HEK293T (cell line): ENCODE measurements around the gene ZNF155.

Experiments
- BHLHE40 ChIP-seq: fragments of 450-650 bp; IDR thresholded peaks from 2 replicates; pipeline ENCODE4 v1.6.1; 2016; ENCODE audit warnings: mild to moderate bottlenecking, moderate library complexity, borderline replicate concordance
- ELF4 ChIP-seq: fragments of 450-650 bp; IDR thresholded peaks from 2 replicates; pipeline ENCODE4 v1.6.1; 2017; ENCODE audit warnings: antibody characterized with exemption
- FOXK2 ChIP-seq: fragments of 450-650 bp; IDR thresholded peaks from 2 replicates; pipeline ENCODE4 v1.6.1; 2016; ENCODE audit warnings: mild to moderate bottlenecking
- FOXM1 ChIP-seq: fragments of 450-650 bp; IDR thresholded peaks from 2 replicates; pipeline ENCODE4 v1.6.1; 2017; ENCODE audit warnings: mild to moderate bottlenecking, borderline replicate concordance
- L3MBTL2 ChIP-seq: fragments of 450-650 bp; conservative IDR thresholded peaks from 2 replicates; pipeline ENCODE4 v1.6.1; 2016; ENCODE audit warnings: mild to moderate bottlenecking
- LEF1 ChIP-seq: fragments of 450-650 bp; IDR thresholded peaks from 2 replicates; pipeline ENCODE4 v1.6.1; 2017; ENCODE audit warnings: mild to moderate bottlenecking, borderline replicate concordance
- PKNOX1 ChIP-seq: fragments of 450-650 bp; IDR thresholded peaks from 2 replicates; pipeline ENCODE4 v1.6.1; 2016
- SP1 ChIP-seq: fragments of 450-650 bp; IDR thresholded peaks from 2 replicates; pipeline ENCODE4 v1.6.1; 2017
- SUZ12 ChIP-seq: fragments of 450-650 bp; IDR thresholded peaks from 2 replicates; pipeline ENCODE4 v1.6.1; 2016; ENCODE audit warnings: mild to moderate bottlenecking
- TARDBP ChIP-seq: fragments of 450-650 bp; IDR thresholded peaks from 2 replicates; pipeline ENCODE4 v1.6.1; 2016

DNA sequence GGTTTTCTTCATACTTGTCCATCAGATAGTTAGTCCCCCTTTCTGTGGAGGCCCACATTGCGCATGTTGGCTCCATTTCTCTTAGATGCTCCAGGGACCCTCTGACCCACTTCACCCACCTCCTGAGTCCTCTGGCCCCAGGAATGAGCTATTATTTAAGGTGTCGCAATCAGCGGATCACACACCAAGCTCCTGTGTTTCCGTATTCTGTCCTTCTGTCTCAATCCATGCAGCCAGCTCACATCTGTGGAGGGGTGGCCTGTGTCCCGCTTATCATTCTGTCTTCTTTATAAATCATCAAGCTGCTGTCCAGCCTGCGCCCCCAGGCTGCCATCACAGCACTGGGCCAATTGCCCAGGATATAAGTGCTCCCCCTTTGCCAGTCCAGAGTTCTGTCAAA lies 23.5 kb downstream of the ZNF155 start:
- TF ChIP-seq BHLHE40 (no peak), LEF1 (no peak), TARDBP (no peak), SP1 (no peak), FOXM1 (no peak), SUZ12 (no peak), PKNOX1 (no peak), L3MBTL2 (no peak), ELF4 (no peak), FOXK2 (no peak)
